Dedifferentiated amniotic fluid mesenchymal stem cell (primary cell): ENCODE results near the gene SDCCAG8.

Experiments
- DNase-seq: peaks from one replicate; pipeline ENCODE4 v3.0.0-alpha.2; 2016; ENCODE audit errors: extremely low spot score

SDCCAG8 gene

GRCh38 chr1:243281672-243282071, 25.8 kb downstream of the SDCCAG8 start:
- no peak for DNase-seq

GRCh38 chr1:243286409-243287122, 30.7 kb downstream of the SDCCAG8 start:
- peak; percentile 30 for DNase-seq

- DNase-seq: no peak
Measured at GRCh38 chr1:243287123-243287460, 31.3 kb downstream of the SDCCAG8 start.

- peak; percentile 33 for DNase-seq
Measured at GRCh38 chr1:243287652-243288051, 31.8 kb downstream of the SDCCAG8 start.

GRCh38 chr1:243288062-243288461, 32.2 kb downstream of the SDCCAG8 start:
- DNase-seq: no peak

GRCh38 chr1:243291292-243291691, 35.5 kb downstream of the SDCCAG8 start:
- no peak for DNase-seq

GRCh38 chr1:243292117-243292516, 36.3 kb downstream of the SDCCAG8 start:
- DNase-seq: no peak

- no peak for DNase-seq
Measured at GRCh38 chr1:243293941-243294722, 38.3 kb downstream of the SDCCAG8 start.

GRCh38 chr1:243294723-243295121, 38.9 kb downstream of the SDCCAG8 start:
- no peak for DNase-seq

GRCh38 chr1:243299069-243299468, 43.2 kb downstream of the SDCCAG8 start:
- DNase-seq: no peak

GRCh38 chr1:243301059-243301458, 45.2 kb downstream of the SDCCAG8 start:
- no peak for DNase-seq

- no peak for DNase-seq
Measured at GRCh38 chr1:243311809-243312208, 56.0 kb downstream of the SDCCAG8 start.

GRCh38 chr1:243312952-243313634, 57.3 kb downstream of the SDCCAG8 start:
- DNase-seq: no peak

GRCh38 chr1:243313635-243314536, 58.0 kb downstream of the SDCCAG8 start:
- DNase-seq: no peak

GRCh38 chr1:243315455-243315854, 59.6 kb downstream of the SDCCAG8 start:
- DNase-seq: peak; percentile 22

- DNase-seq: no peak
Measured at GRCh38 chr1:243315893-243316292, 60.1 kb downstream of the SDCCAG8 start.

GRCh38 chr1:243316366-243316989, 60.6 kb downstream of the SDCCAG8 start:
- no peak for DNase-seq

- DNase-seq: no peak
Measured at GRCh38 chr1:243320224-243320623, 64.4 kb downstream of the SDCCAG8 start.

GRCh38 chr1:243322326-243322725, 66.5 kb downstream of the SDCCAG8 start:
- DNase-seq: no peak

GRCh38 chr1:243323491-243323890, 67.7 kb downstream of the SDCCAG8 start:
- no peak for DNase-seq

- DNase-seq: peak; percentile 71
Measured at GRCh38 chr1:243325305-243325890, 69.6 kb downstream of the SDCCAG8 start.
